GM18867 (cell line): ENCODE results near the gene NFATC2.
A peak's percentile ranks its signal among the peaks of the same experiment; 100 is the strongest.

Source experiments
- ATAC-seq: cut with Tn5 transposase; IDR thresholded peaks from one replicate; pipeline ENCODE4 v1.9.1; 2021; ENCODE audit warnings: mild to moderate bottlenecking, moderate library complexity; ENCODE audit not compliant: unreplicated experiment

Gene NFATC2

DNA sequence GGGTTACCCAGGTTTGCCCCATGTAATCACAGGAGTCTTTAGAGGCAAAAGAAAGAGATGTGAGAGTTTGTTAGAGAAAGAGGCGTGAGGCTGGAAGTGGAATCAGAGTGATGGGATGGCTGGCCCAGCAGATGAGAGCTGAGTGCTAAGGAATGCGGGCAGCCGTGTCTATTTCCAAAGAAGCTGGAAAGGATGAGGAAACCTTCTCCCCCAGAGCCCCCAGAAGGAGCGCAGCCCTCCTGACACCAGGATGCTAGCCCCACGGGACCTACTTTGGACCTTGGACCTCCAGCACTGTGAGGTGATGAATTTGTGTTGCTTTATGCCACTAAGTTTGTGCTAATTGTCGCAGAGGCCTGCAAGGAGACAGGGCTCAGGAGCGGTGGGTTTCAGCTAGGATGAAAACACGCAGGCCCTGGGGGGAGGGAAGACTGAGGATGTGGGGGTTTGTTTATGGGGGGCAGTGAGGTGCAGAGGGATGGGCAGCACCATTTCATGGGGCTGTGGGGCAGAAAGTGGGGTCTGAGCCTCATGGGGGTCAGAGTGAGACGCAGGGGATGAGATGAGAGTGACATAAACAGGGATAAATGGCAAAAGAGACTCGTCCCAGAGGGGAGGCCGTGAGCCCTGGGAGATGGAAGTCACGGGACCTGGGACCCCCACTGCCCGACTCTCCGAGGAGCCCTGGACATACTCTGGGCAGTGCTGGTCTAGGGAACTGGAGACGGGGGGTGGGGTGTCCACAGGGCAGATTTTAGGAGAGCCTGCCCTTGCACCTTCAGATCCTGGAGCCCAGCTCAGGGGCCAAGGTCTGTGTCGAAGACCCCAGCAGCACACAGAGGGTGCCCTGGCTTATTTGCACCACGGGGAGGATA, 160.2 kb downstream of the NFATC2 start:
- no peak for ATAC-seq

DNA sequence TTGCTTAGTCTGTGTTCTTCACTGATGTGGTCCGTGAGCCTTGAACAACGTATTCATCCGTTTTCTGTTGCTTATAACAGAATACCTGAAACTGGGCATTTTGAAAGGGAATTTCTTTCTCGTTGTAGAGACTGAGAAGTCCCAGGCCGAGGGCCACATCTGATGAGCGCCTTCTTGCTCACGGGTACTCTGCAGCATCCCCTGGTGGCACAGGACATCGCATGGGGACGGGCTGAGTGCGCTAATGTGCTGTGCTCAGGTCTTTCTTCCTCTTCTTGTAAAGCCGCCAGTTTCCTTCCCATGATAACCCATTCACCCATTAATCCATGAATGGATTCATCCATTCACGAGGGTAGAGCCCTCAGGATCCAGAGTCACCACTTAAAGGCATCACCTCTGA, 161.0 kb downstream of the NFATC2 start:
- no peak for ATAC-seq

DNA sequence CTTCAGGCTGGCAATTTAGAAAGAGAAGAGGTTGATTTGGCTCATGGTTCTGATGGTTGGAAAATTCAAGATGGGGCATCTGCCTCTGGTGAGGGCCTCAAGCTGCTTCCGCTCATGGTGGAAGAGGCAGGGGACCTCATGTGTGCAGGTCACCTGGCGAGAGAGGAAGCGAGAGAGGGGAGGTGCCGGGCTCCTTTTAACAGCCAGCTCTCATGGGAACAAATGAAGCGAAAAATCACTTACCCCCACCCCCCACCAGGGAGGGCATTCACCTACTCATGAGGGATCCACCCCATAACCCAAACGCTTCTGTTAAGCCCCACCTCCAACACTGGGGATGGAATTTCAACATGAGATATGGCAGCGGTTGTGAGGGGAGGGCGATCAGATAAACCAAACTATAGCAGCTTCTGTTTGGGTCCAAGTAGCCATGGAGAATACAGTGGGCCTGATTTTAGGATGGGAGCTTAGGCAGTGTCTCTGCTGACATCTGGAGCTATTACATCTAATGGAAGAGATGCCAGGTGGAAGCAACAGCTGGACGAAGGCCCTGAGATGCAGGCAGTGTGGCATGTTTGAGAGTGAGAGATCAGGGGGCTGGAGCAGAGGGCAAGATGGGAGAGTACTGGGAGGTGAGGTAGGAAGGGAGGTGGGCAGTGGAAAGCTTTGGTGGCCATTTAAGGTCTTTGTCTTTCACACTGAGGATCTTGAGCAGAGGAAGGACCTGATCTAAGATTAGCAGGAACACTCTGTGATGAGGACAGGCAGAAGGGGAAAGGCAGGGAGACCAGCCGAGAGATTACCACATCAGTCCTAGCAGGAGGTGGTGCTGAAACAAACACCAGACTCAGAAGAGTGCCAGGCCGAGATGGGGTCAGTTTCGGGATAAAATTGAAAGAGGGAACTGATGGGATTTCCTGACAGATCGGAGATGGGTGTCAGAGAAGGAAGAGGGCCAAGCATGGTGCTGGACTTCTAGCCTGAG, 161.8 kb downstream of the NFATC2 start:
- ATAC-seq: no peak

DNA sequence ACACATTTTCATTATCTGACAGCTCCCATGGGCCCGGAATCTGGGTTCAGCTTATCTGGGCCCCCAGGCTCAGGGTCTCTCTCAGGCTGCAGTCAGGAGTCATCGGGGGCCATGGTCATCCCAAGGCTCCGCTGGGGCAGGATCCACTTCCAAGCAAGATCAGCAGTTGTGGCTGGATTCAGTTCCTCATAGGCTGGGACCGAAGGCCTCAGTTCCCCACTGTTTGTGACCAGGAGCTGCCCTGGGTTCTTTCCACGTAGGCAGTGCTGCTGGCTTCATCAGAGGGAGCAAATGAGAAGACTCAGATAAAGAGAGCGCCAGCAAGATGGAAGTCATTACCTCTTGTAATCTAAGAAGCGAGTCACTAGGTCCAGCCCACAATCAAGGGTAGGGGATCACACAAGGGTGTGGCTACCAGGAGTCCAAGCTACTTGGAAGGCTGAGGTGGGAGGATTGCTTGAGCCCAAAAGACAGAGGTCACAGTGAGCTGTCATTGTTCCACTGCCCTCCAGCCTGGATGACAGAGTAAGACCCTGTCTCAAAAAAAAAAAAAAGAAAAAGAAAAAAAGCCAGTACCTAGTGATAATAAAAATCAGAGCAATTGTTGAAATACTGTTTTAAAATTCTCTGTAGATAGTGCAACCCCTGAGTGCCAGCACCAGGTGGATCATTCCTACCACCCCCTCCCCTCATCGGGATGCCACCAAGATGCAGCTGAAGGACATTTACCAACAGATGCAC, 162.7 kb downstream of the NFATC2 start:
- no peak for ATAC-seq

DNA sequence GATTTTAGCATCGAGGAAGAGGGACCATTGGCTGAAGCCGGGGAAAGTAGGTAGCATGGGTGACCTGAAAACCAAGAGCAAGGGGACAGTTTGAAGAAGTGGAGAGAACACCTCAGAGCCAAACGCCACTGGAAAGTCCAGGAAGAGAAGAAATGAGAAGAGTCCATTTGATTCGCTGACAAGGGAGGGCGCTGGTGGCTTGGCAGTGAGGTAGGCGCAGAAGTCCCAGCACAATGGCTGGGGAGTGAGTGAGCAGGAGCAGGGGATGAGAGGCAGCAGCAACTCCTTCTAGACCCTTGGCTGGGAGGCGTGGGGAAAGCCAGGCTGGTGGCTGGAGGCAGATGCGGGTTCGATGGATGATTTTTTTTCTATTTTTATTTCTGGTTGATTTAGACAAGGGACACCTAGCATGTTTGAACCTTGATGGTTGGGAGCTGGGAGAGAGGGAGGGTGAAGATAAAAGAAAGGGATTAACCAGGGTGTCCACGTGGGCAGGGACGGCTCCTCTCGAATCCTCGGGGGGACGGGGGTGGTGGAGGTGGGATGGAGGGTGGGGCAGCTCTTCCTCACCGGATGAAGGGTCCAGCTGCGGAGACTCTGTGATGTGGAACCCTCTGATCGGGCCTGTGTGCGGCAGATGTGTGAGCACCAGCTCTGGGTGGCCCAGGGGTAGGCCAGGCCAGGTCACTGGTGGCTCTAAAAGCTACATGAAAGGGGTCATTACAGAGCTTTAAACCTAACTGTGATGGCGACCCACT, 164.2 kb downstream of the NFATC2 start:
- ATAC-seq: no peak

DNA sequence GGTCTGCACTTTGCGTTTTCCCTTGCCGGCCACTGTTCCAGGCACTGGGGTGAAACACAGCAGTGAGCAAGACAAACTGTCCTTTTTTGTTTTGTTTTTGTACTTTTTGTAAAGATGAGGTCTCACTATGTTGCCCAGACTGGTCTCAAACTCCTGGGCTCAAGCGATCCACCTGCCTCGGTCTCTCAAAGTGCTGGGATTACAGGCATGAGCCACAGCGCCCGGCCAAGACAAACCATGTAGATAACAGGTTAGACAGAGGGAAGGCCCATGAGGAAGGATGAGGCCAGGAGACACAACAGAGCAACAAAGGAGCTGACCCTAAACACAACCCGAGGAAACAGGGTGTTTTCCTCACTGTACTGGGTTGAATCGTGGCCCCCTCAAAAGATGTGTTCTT, 165.4 kb downstream of the NFATC2 start:
- no peak for ATAC-seq

DNA sequence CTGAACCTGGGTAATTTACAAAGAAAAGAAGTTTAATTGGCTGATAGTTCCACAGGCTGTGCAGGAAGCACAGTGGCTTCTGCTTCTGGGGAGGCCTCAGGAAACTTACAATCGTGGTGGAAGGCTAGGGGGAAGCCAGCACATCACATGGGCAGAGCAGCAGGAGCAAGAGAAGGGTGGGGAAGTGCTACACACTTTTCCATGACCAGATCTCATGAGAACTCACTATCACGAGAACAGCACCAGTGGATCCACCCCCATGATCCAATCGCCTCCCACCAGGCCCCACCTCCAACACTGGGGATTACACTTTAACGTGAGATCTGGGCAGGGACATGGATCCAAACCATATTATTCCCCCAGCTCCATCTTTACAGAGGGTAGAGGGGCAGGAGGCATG, 166.4 kb downstream of the NFATC2 start:
- ATAC-seq: no peak

DNA sequence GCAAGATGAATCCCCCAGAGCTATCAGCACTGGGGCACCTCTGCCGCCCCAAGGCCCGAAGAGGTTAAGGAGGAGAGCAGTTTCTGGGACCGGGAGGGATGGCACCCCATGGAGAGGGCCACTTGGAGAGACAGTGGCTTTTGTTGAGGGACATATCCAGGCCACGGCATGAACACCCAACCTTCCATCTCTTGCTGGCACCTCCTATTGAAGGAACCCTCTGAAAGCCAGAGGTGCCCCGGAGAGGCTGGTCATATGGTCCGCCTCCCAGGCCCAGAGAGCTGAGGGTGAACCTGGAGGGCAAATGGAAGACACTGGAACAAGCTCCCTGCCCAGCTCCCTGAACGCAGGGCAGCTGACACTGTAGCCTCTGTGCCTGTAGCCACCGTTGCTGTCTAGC, 167.0 kb downstream of the NFATC2 start:
- no peak for ATAC-seq

DNA sequence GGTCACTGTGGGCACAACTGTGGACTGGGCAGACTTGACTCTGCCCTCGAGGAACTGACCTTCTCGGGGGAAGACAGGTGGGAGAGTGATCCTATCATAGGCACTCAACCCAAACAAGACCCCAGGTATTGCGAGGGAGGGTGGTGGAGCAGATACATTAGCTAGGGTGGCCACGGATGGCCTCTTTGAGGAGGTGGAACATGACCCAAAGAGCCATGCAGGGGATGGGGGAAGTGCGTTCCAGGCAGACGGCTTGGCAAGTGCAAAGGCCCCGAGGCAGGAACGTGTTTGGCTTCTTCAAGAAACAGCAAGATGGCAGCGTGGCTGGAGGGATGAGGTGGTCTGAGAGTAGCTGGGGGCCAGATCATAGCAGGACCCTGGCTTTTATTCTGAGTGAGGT, 167.6 kb downstream of the NFATC2 start:
- ATAC-seq: no peak

DNA sequence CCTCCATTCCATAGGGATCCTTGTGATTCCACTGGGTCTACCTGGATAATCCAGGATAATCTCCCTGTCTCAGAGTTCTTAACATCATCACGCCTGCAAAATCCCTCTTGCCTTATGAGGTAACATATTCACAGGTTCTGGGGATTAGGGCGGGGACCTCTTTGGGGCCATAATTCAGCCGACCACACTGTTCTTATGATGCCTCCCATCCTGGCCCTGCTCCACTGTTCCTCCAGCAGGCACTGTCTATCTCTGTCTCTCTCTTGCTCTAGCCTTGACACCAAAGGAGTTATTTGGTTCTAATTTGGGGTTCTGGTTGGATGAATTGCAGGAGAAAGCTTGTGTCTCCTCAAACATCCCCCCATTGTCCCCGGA, 168.1 kb downstream of the NFATC2 start:
- ATAC-seq: no peak

DNA sequence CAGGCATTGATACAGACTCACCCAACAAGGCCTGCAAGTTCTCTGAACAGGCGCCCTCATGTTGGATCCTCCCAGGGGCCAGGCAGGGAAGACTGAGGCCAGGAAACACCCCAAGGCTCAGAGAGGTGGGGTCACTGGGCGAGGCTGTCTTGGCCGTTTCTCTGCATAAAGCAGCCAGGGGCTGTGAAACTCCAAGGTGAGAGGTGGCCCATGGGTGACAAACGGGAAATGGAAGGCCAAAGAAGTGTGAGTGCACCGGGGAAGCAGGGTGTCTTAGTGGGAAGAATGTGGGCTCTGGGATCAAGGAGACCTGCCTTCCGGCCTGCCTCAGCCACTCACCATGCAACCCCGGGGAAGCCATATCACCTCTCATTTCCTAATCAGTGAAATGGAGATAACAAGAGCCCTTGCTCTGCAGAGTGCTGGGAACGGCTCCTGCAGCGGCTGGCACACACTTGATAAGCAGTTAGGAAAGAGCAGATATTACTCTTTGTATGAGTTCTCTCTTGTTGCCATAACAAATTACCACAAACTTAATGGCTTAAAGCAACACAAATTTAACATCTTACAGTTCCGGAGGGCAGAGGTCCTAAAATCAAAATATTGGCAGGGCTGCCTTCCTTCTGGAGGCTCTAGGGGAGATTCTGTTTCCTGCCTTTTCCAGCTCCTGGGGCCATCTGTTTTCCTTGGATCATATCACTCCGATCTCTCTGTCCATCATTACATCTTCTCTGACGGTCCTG, 168.6 kb downstream of the NFATC2 start:
- ATAC-seq: no peak

DNA sequence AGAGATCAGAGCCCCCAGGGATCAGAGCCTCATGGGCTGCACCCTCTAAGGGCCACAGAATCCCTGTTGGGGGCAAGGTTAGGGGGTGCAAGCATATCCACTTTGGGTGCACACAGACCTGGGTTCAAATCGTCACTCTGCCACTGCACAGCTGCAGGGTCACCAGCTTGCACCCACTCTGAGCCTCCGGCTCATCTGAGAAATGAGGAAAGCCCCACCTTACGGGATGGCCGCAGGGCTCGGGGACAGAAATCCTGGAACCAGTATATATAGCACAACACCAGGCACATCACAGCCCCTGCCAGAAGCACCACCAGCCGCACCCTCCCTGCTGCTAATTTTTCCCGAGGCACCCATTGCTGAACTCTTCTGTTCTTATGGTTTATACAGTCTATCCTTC, 169.6 kb downstream of the NFATC2 start:
- no peak for ATAC-seq

DNA sequence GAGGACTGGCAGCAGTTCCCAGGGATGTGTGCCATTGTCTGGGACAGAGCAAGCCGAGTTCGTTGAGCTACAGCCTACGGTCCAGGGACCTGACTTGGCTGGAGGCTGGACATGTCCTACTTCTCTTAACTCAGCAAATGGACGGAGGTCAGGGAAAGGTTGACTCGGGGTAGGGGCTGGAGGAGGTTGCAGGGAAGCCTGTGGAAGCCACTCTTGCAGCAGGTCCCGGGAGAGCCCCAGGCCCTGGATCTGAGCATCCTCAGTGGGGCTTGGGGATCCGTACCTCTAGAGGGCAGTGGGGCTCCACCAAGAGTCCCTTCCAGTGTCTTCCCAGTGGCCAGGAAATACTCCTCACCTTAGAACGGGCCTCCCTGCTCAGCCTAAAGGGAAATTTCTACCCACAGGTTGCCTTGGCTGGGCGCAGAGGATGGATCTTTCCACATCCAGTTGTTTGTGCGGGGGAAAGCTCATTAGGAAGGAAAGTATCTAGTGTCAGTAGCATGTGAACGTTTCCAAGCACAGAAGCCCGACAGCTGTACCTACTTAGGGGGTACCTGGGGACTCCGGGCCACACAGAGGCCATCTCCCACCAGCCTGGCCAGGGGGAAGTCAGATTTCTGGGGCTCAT, 170.2 kb downstream of the NFATC2 start:
- peak; percentile 53 for ATAC-seq

DNA sequence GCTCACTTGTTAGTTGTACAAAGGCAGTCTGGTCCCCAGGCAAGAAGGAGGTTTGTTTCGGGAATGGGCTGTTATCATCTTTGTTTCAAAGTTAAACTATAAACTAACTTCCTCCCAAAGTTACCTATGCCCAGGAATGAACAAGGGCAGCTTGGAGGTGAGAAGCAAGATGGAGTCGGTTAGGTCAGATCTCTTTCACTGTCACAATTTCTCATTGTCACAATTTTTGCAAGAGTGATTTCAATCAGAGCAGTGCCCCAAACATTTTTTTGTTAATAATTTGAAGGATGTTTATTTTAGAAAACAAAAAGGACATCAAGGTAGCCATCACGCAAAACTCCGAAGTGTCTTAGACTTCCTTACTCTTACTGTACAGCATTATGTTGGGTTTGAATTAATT, 170.8 kb downstream of the NFATC2 start:
- no peak for ATAC-seq

DNA sequence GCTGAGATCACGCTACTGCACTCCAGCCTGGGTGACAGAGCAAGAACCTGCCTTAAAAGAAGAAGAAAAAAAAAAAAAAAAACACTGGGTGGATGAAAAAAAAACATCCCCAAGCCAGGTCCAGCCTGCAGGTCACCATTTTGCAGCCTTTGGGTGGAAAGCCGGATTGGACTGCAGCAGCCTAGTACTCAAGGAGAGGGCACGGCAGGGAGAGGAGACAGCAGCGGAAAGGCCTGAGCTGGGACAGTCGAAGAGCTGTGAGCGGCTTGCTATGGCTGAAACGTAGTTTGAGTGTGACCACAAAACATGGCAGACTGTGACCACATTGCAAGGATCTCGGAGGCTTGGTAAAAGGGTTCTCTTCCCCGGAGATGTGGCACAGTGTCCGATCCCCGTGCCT, 173.0 kb downstream of the NFATC2 start:
- ATAC-seq: no peak

DNA sequence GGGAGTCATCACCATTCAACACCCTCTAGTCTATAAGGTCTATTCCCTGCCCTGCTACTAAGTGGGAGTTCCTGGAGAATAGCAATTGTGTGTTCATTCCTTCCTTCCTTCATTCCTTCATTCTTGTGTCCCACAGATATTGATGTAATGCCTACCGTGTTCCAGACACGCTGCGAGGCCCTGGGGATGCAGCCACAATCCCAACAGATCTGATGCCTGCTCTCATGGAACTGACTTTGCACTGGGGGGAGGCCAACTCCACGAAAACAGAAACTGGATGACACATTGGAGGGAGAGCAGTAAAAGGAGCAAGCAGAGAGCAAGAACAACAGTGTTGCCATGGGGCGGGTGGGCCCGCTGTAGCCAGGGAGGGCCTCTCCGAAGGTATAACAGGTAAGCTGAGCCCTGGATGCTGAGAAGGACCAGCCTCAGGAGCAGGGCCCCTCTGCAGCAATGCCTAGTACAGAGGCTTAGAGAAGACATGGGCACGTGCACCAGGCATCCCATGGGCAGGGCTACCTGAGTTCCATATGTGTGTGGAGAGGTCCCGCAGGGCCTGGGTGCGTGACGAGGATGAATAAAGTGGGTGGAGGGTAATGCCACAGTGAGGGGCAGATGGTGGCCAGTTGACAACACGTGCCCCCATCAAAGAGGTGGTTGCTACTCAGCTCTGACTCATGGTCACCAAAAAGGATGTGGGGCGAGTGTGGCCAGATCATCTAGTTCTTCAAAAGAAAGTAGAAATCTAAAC, 173.9 kb downstream of the NFATC2 start:
- ATAC-seq: no peak

DNA sequence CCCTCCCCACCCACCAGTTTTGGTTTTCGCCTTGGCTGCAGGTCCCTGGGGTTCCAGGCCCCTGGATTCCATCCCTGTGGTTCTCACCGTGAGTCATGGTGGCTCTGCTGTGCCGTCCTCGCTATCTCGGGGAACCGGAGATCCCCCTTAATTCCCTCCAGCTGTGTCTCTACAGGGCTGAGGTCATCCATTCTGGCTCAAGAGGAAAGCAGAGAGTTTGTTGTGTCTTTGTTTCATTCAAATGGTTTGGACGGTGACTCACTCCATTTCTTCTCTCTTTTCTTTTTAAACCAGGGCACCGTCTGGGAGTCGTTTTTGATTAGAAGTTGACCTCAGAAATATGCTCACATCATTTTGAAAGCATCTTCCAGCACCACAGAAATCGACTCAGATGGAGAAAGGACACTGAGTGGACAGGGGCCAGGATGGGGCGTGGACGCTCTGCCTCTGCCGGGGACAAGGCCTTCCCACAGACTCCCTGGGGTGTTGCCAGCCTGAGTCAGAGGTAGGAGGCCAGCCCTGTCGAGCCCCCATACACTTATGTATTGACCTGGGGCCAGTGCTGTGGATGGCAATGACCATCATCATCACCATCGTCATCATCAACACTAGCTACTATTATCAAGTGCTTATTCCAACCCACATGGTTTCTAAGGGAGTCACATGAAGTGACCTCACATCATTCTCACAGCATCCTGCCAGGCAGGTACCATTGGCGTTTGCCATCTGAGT, 176.2 kb downstream of the NFATC2 start:
- no peak for ATAC-seq

DNA sequence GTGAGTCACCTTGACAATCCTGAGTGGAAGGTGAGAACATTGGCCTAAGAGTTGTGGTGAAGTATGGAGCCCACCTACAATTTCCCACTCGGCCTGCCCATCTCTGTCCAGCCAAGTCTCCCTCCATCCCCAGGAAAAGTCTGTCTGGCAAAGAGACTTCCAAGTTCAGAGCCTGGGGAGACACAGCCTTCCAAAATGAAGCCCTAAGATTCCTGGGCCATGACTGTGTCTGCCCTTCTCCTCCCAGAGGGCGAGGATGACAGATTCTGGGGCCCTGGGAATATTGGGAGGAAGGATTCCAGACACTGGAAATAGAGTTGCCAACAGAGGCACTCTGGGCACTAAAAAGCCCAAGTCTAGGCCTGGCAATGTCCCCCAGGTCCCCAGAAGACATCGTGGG, 176.8 kb downstream of the NFATC2 start:
- no peak for ATAC-seq
